Anterior cingulate cortex (tissue), 58 donors: Measurements from ENCODE around the gene NT5DC1.

Experiments used
- DNase-seq, 58 donors: peaks; one replicate each; lab custom pipeline; 2025; lab: John Stamatoyannopoulos, UW

Gene NT5DC1

GRCh38 chr6:116127771-116128493, 27.3 kb downstream of the NT5DC1 start:
- DNase-seq = no peak

- DNase-seq = no peak
Observed at GRCh38 chr6:116133453-116133852, 32.8 kb downstream of the NT5DC1 start.

GRCh38 chr6:116136373-116136772, 35.7 kb downstream of the NT5DC1 start:
- DNase-seq = no peak

- DNase-seq = no peak
Observed at GRCh38 chr6:116136933-116137340, 36.3 kb downstream of the NT5DC1 start.

DNA sequence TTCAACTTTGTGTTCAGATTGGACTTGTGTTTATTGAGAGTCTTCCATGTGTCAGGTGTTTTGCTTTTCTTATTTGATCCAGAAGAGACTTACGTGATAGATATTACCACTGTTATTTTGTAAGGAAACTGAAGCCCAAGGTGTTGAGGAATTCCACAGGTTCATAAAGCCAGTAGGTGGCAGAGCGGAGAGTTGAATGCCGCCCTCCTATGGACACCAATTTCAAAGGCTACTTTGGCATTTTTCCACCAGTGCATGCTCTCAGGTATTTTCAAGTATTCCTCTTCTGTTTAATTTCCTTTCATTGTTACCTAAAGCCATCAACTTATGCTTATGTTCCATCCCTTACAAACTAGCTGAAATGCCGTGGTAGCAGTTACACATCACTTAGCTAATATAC, 39.3 kb downstream of the NT5DC1 start:
- no peak for DNase-seq

DNA sequence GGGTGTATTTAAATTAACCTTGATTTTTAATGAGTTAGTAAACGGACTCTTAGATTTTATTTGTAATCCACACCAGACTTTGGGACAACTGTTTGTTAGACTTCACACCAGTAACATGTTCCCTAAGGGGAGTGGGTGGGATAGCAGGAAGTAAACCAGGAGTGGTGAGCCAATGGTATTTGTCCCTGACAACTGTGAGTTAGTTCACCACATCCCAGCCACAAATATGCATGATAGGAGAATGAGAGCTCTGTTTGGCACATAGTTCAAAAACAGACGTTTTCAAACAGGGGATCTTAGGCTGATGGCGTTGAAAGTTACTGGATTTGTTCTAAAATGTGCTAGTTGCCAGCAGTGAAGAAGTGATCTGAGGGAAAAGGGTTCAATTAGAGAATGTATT, 44.0 kb downstream of the NT5DC1 start:
- no peak for DNase-seq

DNA sequence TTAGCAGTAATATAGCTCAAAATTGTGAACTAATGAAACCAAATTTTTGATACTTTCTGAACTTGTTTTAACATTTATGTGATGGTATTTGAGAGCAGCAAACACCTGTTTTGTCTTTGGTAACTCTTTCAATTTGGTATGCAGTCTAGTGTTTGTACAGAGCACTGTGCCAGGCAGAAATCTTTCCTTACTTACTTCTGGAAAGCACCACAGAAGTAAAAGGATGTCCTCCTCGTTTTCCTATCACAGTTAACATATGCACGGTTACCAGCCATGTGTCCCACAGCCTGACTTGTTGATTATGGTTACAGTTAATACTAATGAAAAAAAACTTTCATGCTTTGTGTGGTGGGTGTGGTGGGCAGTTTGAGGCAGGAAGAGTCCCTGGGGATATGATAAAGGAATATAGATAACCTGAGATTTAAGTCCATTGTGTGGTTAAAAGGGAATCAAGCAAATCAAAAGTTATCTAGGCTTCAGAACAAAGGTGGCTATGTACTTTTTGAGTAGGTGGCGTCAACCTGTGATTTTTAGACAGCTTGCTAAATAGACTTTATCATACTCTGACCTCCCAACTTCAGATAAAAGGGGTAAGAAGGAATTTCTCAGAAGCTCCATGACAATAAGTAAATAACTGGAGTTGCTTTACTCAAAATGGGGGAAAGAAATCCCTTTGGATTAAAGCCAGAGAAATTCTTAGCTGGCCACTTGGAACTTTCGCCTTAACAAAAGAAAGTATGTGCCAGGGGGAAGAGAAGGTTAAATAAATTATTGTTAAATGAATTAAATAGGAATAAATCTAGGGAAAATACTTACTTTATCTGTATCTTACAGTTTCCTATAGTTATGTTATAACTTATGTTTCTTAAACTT, 45.4 kb downstream of the NT5DC1 start:
- DNase-seq = no peak

DNA sequence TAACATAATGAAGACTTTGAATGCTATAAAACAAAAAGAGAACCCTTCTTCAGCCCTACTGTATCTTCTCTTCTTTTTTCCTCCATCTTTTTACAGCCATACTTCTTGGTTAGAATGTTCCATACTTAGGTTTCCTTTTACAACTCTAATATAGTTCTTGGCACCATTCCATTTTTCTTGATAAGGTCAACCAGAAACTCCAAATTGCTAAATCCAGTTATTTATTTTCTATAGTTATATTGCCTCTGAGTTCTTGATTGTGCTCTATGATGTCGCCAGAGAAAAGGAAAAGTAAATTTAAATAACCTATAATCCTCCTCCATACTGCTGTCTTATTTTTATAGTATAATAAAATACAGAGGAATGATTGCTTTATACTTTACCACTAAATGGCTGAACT, 52.0 kb downstream of the NT5DC1 start:
- DNase-seq = no peak

GRCh38 chr6:116154887-116155286, 54.2 kb downstream of the NT5DC1 start:
- DNase-seq = no peak

DNA sequence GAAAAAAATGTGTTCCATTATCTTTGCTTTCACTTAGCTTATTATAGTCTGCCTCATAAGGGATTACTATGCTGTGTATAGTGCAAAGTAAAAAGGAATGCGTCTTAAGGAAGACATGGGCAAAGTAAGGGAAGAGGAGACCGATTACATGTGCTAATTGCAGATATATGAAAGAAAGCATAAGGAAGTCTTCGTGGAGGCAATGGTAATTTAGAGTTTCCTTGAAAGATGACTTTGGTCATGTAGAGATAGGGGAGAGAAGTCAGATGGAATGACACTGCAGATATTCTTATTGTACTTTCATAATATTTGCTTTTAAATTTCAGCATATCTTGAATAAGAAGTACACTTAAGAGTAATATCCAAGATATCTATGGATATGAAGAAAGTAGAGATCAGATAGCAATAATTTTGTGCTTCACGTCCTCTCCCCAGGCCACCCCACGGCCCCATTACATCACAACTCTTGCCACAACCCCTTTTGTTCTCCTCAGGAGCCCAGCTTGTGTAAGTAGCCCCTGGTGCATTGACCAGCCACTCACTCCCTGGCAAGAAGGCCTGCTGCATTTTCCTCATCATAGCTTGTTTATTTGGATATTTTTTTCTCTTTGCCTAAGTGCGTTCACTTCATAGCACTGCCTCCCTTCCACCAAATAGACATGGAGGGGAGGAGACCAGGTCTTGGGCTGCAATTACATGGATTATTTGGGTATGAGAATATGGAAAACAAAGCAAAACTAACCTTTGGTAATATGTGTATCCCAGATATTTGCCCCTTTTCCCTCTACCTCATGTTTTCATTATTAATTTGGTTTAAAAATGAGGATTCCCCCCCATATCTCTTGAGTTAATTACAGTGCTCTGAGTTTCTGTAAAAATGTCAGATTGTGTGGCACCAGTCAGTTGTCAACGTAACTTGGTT, 56.0 kb downstream of the NT5DC1 start:
- no peak for DNase-seq

- DNase-seq = no peak
Observed at GRCh38 chr6:116157391-116157790, 56.7 kb downstream of the NT5DC1 start.

- no peak for DNase-seq
Observed at GRCh38 chr6:116158641-116159040, 58.0 kb downstream of the NT5DC1 start.

GRCh38 chr6:116159782-116160524, 59.3 kb downstream of the NT5DC1 start:
- no peak for DNase-seq

DNA sequence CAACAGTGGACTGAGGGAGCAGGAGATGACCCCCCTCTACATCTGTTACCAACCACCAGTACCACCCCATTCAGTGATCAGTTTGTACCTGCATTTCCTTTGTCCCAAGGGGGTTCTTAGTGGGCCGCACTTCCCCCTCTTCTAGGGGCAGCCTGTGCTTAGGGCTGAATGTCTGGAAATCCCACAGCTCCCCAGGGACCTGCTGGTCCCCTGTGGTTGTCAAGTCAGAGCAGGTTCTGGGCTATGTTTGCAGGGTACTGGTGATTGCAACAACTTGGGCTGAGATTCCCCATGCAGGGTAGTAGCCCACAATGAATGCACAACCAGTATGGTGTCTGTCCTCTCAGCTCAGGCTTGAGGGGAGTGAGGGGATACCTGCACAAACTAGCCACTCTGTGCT, 64.9 kb downstream of the NT5DC1 start:
- no peak for DNase-seq

GRCh38 chr6:116166369-116166768, 65.7 kb downstream of the NT5DC1 start:
- no peak for DNase-seq

- no peak for DNase-seq
Observed at GRCh38 chr6:116168148-116168547, 67.5 kb downstream of the NT5DC1 start.

- no peak for DNase-seq
Observed at GRCh38 chr6:116169880-116170279, 69.2 kb downstream of the NT5DC1 start.

GRCh38 chr6:116170358-116171057, 69.9 kb downstream of the NT5DC1 start:
- DNase-seq = no peak

DNA sequence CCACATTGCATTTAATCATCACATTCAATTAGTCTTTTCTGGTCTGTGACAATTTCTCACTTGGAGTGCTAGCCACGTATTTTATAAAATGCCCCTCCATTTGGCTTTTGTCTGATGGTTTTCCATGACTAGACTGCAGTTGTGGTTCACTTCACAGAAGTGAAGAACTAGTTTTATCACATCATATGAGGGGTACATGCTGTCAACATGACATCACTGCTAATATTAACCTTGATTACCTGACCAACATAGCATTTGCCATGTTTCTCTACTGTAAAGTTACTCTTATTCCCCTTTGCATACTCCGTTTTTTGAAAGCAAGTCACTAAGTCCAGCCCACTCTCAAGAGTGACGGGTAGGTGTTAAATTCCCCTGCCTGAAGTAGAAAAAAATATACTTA, 73.3 kb downstream of the NT5DC1 start:
- DNase-seq = no peak
